Endothelial cell of umbilical vein (primary cell): ENCODE results near the gene CHID1.

Experiments used
- CTCF ChIP-seq, 2 donors: IDR thresholded peaks; 1 replicate in 1 of 2; 2 replicates in 1 of 2; pipeline ENCODE4 v1.5.1; 2011; ENCODE audit warnings: low read length in 2 of 2, mild to moderate bottlenecking in 2 of 2, moderate library complexity in 2 of 2, control low read depth in 1 of 2, inconsistent platforms in 1 of 2, low read depth in 1 of 2; ENCODE audit not compliant: insufficient read depth in 1 of 2; ENCODE audit errors: extremely low read depth in 1 of 2
- EZH2 ChIP-seq: IDR thresholded peaks from 2 replicates; pipeline ENCODE4 v1.6.1; 2012; ENCODE audit warnings: borderline replicate concordance, low read depth, mild to moderate bottlenecking, moderate library complexity, low read length, inconsistent platforms; ENCODE audit not compliant: severe bottlenecking
- GATA2 ChIP-seq: IDR thresholded peaks from 2 replicates; pipeline ENCODE4 v1.7.0; 2011; ENCODE audit warnings: low read depth, mild to moderate bottlenecking, moderate library complexity, mixed read lengths, low read length; ENCODE audit not compliant: insufficient read length, insufficient read depth
- JUN ChIP-seq: IDR thresholded peaks from 2 replicates; pipeline ENCODE4 v1.6.1; 2011; ENCODE audit warnings: borderline replicate concordance, low read depth; ENCODE audit not compliant: insufficient read length, insufficient read depth
- MYC ChIP-seq: IDR thresholded peaks from one replicate; pipeline ENCODE4 v1.6.1; 2011; ENCODE audit warnings: mild to moderate bottlenecking, low read depth, low read length
- POLR2A ChIP-seq: IDR thresholded peaks from 2 replicates; pipeline ENCODE4 v1.6.1; 2012; ENCODE audit warnings: low read depth, mild to moderate bottlenecking, control low read depth, low read length
- POLR2AphosphoS5 ChIP-seq: IDR thresholded peaks from 2 replicates; pipeline ENCODE4 v1.6.1; 2012; ENCODE audit warnings: low read depth, mild to moderate bottlenecking, control low read depth, low read length, moderate library complexity; ENCODE audit not compliant: insufficient read depth

- TF ChIP-seq POLR2A, result no peak
- no peak for TF ChIP-seq CTCF (IDR thresholded peaks at IDR 0.05; ENCODE audit: extremely low read depth in 1 of 2, insufficient read depth in 1 of 2, low read depth in 1 of 2, low read length in 2 of 2)
- TF ChIP-seq POLR2AphosphoS5, result no peak
- TF ChIP-seq MYC, result no peak
- no peak for TF ChIP-seq EZH2
- no peak for TF ChIP-seq GATA2
- no peak for TF ChIP-seq JUN
These were observed 1.7 kb upstream of the CHID1 start for GRCh38 chr11:912266-912665.
